Measurements from ENCODE around the gene FAM222B. TPM values are rescaled to one million over a fixed set of nuclear protein-coding genes. Genes with fewer than 3 reads are reported as not detected.

The FAM222B gene
- polyA plus RNA-seq, 1 donor from 2014 or later: 6.4 TPM

- Histone ChIP-seq H3K9ac (ENCODE audit: low read length) (peak overlapping the region; percentile 84), H2AFZ (ENCODE audit: low read depth, low read length) (peak overlapping the region; percentile 41)
Measured at GRCh38 chr17:28712032-28712704, 130.4 kb downstream of the FAM222B start.

GRCh38 chr17:28711723-28712031 is 130.9 kb downstream of the FAM222B start, which contains the start of gene PROCA1:
PROCA1 (minus strand) TSS chr17:28711888; CDS start chr17:28711660, 228 bp downstream.
- H3K36me3 ChIP-seq (ENCODE audit: insufficient read depth, low read length): no peaks in the 10 kb centered on the region
- H3K27ac ChIP-seq (ENCODE audit: low read length): peak within 1 kb of the TSS; percentile 76
- H3K79me2 ChIP-seq (replicated peaks; ENCODE audit: insufficient read depth, low read length): no peaks in the 10 kb centered on the region
- peak within 1 kb of the TSS; percentile 69 for H2AFZ ChIP-seq (ENCODE audit: low read depth, low read length)
- H3K9me3 ChIP-seq (ENCODE audit: low read length): no peaks in the 10 kb centered on the region
- no peaks in the 10 kb centered on the region for H3K9me2 ChIP-seq (ENCODE audit: insufficient read depth, low read length)
- TF ChIP-seq MXI1 (conservative IDR thresholded peaks at IDR 0.05; ENCODE audit: poor library complexity, severe bottlenecking) (no peak), EZH2 (IDR thresholded peaks at IDR 0.05; ENCODE audit: borderline replicate concordance, insufficient read depth, low read length, poor library complexity, severe bottlenecking) (no peak), RAD21 (conservative IDR thresholded peaks at IDR 0.05) (no peak), SMC3 (conservative IDR thresholded peaks at IDR 0.05; ENCODE audit: poor library complexity) (no peak), TAF1 (IDR thresholded peaks at IDR 0.05; ENCODE audit: low read depth) (no peak), EP300 (conservative IDR thresholded peaks at IDR 0.05; ENCODE audit: poor library complexity, severe bottlenecking) (no peak), POLR2AphosphoS5 (IDR thresholded peaks at IDR 0.05) (no peak)
- TF ChIP-seq, protein P1, sequence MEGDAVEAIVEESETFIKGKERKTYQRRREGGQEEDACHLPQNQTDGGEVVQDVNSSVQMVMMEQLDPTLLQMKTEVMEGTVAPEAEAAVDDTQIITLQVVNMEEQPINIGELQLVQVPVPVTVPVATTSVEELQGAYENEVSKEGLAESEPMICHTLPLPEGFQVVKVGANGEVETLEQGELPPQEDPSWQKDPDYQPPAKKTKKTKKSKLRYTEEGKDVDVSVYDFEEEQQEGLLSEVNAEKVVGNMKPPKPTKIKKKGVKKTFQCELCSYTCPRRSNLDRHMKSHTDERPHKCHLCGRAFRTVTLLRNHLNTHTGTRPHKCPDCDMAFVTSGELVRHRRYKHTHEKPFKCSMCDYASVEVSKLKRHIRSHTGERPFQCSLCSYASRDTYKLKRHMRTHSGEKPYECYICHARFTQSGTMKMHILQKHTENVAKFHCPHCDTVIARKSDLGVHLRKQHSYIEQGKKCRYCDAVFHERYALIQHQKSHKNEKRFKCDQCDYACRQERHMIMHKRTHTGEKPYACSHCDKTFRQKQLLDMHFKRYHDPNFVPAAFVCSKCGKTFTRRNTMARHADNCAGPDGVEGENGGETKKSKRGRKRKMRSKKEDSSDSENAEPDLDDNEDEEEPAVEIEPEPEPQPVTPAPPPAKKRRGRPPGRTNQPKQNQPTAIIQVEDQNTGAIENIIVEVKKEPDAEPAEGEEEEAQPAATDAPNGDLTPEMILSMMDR (IDR thresholded peaks at IDR 0.05; ENCODE audit: poor library complexity, severe bottlenecking): no peak
- TF ChIP-seq, protein P2, sequence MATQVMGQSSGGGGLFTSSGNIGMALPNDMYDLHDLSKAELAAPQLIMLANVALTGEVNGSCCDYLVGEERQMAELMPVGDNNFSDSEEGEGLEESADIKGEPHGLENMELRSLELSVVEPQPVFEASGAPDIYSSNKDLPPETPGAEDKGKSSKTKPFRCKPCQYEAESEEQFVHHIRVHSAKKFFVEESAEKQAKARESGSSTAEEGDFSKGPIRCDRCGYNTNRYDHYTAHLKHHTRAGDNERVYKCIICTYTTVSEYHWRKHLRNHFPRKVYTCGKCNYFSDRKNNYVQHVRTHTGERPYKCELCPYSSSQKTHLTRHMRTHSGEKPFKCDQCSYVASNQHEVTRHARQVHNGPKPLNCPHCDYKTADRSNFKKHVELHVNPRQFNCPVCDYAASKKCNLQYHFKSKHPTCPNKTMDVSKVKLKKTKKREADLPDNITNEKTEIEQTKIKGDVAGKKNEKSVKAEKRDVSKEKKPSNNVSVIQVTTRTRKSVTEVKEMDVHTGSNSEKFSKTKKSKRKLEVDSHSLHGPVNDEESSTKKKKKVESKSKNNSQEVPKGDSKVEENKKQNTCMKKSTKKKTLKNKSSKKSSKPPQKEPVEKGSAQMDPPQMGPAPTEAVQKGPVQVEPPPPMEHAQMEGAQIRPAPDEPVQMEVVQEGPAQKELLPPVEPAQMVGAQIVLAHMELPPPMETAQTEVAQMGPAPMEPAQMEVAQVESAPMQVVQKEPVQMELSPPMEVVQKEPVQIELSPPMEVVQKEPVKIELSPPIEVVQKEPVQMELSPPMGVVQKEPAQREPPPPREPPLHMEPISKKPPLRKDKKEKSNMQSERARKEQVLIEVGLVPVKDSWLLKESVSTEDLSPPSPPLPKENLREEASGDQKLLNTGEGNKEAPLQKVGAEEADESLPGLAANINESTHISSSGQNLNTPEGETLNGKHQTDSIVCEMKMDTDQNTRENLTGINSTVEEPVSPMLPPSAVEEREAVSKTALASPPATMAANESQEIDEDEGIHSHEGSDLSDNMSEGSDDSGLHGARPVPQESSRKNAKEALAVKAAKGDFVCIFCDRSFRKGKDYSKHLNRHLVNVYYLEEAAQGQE (IDR thresholded peaks at IDR 0.05; ENCODE audit: borderline replicate concordance): no peak
- H3K9ac ChIP-seq (ENCODE audit: low read length): peak within 1 kb of the TSS; percentile 84
- H3K4me2 ChIP-seq (ENCODE audit: low read length): peak within 1 kb of the TSS; percentile 59
- no peaks in the 10 kb centered on the region for H4K20me1 ChIP-seq (ENCODE audit: insufficient read depth)
- H3K4me3 ChIP-seq (ENCODE audit: low read length): peak within 1 kb of the TSS; percentile 88
- H3K27me3 ChIP-seq (ENCODE audit: insufficient read depth, low read depth, low read length): peaks cover 8% of the 10 kb centered on the region
- H3F3A ChIP-seq (ENCODE audit: insufficient read depth, low read length, poor library complexity, severe bottlenecking): peaks cover 3% of the 10 kb centered on the region

More at GRCh38 chr17:28712032-28712704, 130.4 kb downstream of the FAM222B start:
- no peaks in the 10 kb centered on the region for H3K79me2 ChIP-seq (replicated peaks; ENCODE audit: insufficient read depth, low read length)
- H3K36me3 ChIP-seq (ENCODE audit: insufficient read depth, low read length): no peaks in the 10 kb centered on the region
- H3K4me2 ChIP-seq (ENCODE audit: low read length): no peak overlapping the region
- peak overlapping the region; percentile 76 for H3K27ac ChIP-seq (ENCODE audit: low read length)
- TF ChIP-seq TAF1 (IDR thresholded peaks at IDR 0.05; ENCODE audit: low read depth) (no peak), RAD21 (conservative IDR thresholded peaks at IDR 0.05) (no peak), MXI1 (conservative IDR thresholded peaks at IDR 0.05; ENCODE audit: poor library complexity, severe bottlenecking) (no peak), EP300 (conservative IDR thresholded peaks at IDR 0.05; ENCODE audit: poor library complexity, severe bottlenecking) (no peak), EZH2 (IDR thresholded peaks at IDR 0.05; ENCODE audit: borderline replicate concordance, insufficient read depth, low read length, poor library complexity, severe bottlenecking) (no peak), POLR2AphosphoS5 (IDR thresholded peaks at IDR 0.05) (no peak), SMC3 (conservative IDR thresholded peaks at IDR 0.05; ENCODE audit: poor library complexity) (no peak)
- TF ChIP-seq, protein P2 (IDR thresholded peaks at IDR 0.05; ENCODE audit: borderline replicate concordance): no peak
- TF ChIP-seq, protein P1 (IDR thresholded peaks at IDR 0.05; ENCODE audit: poor library complexity, severe bottlenecking): no peak
- peaks cover 3% of the 10 kb centered on the region for H3F3A ChIP-seq (ENCODE audit: insufficient read depth, low read length, poor library complexity, severe bottlenecking)
- no peaks in the 10 kb centered on the region for H4K20me1 ChIP-seq (ENCODE audit: insufficient read depth)
- H3K27me3 ChIP-seq (ENCODE audit: insufficient read depth, low read depth, low read length): peaks cover 13% of the 10 kb centered on the region
- H3K9me2 ChIP-seq (ENCODE audit: insufficient read depth, low read length): no peaks in the 10 kb centered on the region
- H3K4me3 ChIP-seq (ENCODE audit: low read length): peak overlapping the region; percentile 88
- no peaks in the 10 kb centered on the region for H3K9me3 ChIP-seq (ENCODE audit: low read length)
